MCF 10A (cell line): ENCODE data around the gene BLTP2. TPM values are rescaled to one million over a fixed set of nuclear protein-coding genes. Genes with fewer than 3 reads are reported as not detected.
A peak's percentile ranks its signal among the peaks of the same experiment; 100 is the strongest.

Experiments
- Bru-seq: library from RNA; stranded (reverse); fragments of 400-500 nt; gene quantifications from one replicate; lab custom pipeline; 2021; lab: Mats Ljungman, UMichigan
- BruChase-seq, 2 experiments: library from RNA; stranded (reverse); fragments of 400-500 nt; gene quantifications; one replicate each; lab custom pipeline; 2021; lab: Mats Ljungman, UMichigan
- BruUV-seq: library from RNA; stranded (reverse); fragments of 400-500 nt; replicated peaks from 2 replicates; lab custom pipeline; 2021; lab: Mats Ljungman, UMichigan
- CTCF ChIA-PET: fragments of 300-600 bp; sonication (Branson Sonifier 250); formaldehyde crosslinking; extraction: SDS; loops from one replicate; lab custom pipeline; 2021; ENCODE audit warnings: antibody characterized with exemption, inconsistent platforms; lab: Yijun Ruan, JAX
- POLR2A ChIA-PET: fragments of 300-600, 350-650 bp; sonication (Branson Sonifier 250); formaldehyde crosslinking; extraction: SDS; loops from one replicate; lab custom pipeline; 2020; ENCODE audit warnings: antibody characterized with exemption, inconsistent platforms; lab: Yijun Ruan, JAX
- DNase-seq: peaks from one replicate; pipeline ENCODE4 v3.0.0-alpha.2; 2018; ENCODE audit not compliant: unreplicated experiment
- H3K27ac Mint-ChIP-seq: one replicate; pipeline ENCODE4 v1.8.0; 2022; ENCODE audit warnings: mild to moderate bottlenecking, low read depth, mixed read lengths; ENCODE audit not compliant: unreplicated experiment
- H3K27me3 Mint-ChIP-seq: one replicate; pipeline ENCODE4 v1.8.0; 2022; ENCODE audit warnings: mixed read lengths; ENCODE audit not compliant: insufficient read depth, unreplicated experiment
- H3K36me3 Mint-ChIP-seq: one replicate; pipeline ENCODE4 v1.8.0; 2022; ENCODE audit warnings: mild to moderate bottlenecking, moderate library complexity, mixed read lengths; ENCODE audit not compliant: insufficient read depth, unreplicated experiment
- H3K4me1 Mint-ChIP-seq: one replicate; pipeline ENCODE4 v1.8.0; 2022; ENCODE audit warnings: mixed read lengths; ENCODE audit not compliant: insufficient read depth, unreplicated experiment
- H3K4me3 Mint-ChIP-seq: one replicate; pipeline ENCODE4 v1.8.0; 2022; ENCODE audit warnings: mild to moderate bottlenecking, moderate library complexity, mixed read lengths; ENCODE audit not compliant: unreplicated experiment
- H3K9me3 Mint-ChIP-seq: one replicate; pipeline ENCODE4 v1.8.0; 2022; ENCODE audit warnings: mixed read lengths; ENCODE audit not compliant: unreplicated experiment
- intact Hi-C: fragments of 100-400 bp; cut with micrococcal nuclease; formaldehyde crosslinking; loops from 2 replicates; pipeline ENCODE4 v1.14.1; 2022
- long read RNA-seq: library from polyadenylated mRNA; stranded (forward); transcript quantifications from one replicate; pipeline ENCODE4 v2.0.0, GENCODE V29; 2022
- total RNA-seq: library from RNA; stranded (reverse); gene quantifications from 2 replicates; pipeline ENCODE4 v1.2.3, GENCODE V29; 2022
- TF ChIP-seq, protein P1 (sequence below): fragments of 200-600 bp; IDR thresholded peaks from one replicate; pipeline ENCODE4 v1.8.0; 2022; ENCODE audit warnings: antibody characterized with exemption, mild to moderate bottlenecking; ENCODE audit not compliant: unreplicated experiment

The BLTP2 gene
- total RNA-seq (119 and 126 TPM in 2 replicates), Bru-seq, nascent RNA (percentile 75 among the genes with signal in this experiment), BruChase-seq, experiment 1, labeled RNA remaining after a 6-hour chase (percentile 94 among the genes with signal in this experiment), BruChase-seq, experiment 2, labeled RNA remaining after a 2-hour chase (percentile 84 among the genes with signal in this experiment)
- long read RNA-seq, full-length matches to known transcripts, result 10 of 35 reads
- long read RNA-seq, partial matches to known transcripts, result 17 of 35 reads
- long read RNA-seq, other reads (novel, unspliced or antisense), result 8 of 35 reads

DNA sequence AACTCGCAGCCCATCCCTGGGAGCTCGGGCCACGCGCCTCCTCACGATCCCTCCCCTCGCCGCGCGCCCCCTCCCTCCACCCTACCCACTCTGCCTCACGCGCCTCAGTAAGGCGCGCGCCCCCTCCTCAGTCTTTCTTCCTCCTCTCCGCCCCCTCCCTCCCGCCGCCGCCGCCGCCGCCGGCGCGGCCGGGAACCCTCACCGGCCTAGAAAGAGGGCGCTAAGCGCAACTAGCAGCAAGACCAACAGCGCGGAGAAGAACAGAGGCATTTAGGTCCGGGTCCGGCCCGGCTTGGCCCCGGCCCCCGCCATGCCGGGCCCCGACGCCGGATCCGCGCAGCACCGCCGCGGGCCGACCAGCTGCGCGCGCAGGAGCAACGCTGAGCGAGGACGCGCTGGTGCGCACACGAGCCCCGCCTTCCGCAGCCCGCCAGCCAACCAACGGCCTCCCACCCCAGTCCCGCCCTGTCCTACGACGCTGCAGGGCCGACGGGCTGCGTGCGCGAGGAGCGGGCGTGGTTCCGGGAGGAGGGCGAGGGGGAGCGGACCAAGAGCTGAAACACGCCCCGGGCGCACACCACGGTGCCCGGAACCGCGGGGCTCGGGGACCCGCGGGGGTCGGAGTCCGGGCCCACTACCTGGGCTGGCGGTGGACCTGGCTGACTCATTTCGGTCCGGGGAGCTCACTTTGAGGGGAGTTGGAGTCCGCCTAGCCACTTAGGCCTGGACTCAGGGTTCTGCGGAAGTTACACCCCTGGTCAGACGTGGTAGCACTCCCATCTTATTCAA, at the start of gene BLTP2:
Gene BLTP2 (minus strand): TSS at position 372 of the 789 bp plus-strand sequence. CDS start 102 bp downstream, at position 270.
- Mint-ChIP-seq H3K4me3 (peak within 1 kb of the TSS; percentile 94), H3K36me3 (peaks cover 51% of the 10 kb centered on the region), H3K4me1 (peaks cover 27% of the 10 kb centered on the region), H3K27ac (peak within 1 kb of the TSS; percentile 83), H3K27me3 (no peaks in the 10 kb centered on the region), H3K9me3 (no peaks in the 10 kb centered on the region)
- no TSS peak for BruUV-seq
- intact Hi-C loops, result loop anchor here (1.0 kb wide), 1 partner anchor 31 kb away; no protein-coding TSS in a partner anchor
- ChIA-PET POLR2A (interaction anchor here (0.7 to 12.0 kb wide), 27 partner anchors 10 to 804 kb away, joined by 3 to 208 read pairs (median 6); partner anchors contain the start of genes ALDOC, NEK8, PHF12 and PIGS), CTCF (interaction anchor here (0.6 to 4.3 kb wide), 9 partner anchors 8 to 82 kb away, joined by 3 to 25 read pairs (median 3); partner anchors contain the start of genes SDF2 and SUPT6H)
- DNase-seq, result peak; percentile 92
- TF ChIP-seq, protein P1, sequence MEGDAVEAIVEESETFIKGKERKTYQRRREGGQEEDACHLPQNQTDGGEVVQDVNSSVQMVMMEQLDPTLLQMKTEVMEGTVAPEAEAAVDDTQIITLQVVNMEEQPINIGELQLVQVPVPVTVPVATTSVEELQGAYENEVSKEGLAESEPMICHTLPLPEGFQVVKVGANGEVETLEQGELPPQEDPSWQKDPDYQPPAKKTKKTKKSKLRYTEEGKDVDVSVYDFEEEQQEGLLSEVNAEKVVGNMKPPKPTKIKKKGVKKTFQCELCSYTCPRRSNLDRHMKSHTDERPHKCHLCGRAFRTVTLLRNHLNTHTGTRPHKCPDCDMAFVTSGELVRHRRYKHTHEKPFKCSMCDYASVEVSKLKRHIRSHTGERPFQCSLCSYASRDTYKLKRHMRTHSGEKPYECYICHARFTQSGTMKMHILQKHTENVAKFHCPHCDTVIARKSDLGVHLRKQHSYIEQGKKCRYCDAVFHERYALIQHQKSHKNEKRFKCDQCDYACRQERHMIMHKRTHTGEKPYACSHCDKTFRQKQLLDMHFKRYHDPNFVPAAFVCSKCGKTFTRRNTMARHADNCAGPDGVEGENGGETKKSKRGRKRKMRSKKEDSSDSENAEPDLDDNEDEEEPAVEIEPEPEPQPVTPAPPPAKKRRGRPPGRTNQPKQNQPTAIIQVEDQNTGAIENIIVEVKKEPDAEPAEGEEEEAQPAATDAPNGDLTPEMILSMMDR, result no peak

DNA sequence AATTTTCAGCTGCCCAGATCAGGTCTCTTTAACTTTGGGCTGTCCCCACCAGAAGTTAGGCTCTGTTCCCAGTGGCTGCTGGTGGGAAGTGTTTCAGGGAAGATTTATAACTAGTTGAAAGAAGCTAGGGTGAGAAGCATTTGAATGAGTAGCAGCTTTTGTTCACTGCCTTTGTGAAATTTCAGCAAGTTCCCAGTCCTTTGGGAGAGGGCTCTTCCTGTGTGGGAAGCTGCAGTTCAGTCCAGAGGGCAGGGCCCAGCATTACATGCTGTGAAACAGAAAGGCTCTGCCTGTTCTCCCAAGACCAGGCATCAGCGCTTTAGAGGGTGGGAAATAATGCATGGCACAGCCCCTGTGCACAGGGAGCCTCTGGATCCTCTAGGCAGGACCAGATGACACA, 48.9 kb upstream of the BLTP2 start:
- Mint-ChIP-seq H3K27me3 (no peaks in the 10 kb centered on the region), H3K4me1 (no peaks in the 10 kb centered on the region), H3K27ac (no peak overlapping the region), H3K36me3 (peaks cover 96% of the 10 kb centered on the region), H3K4me3 (no peak overlapping the region), H3K9me3 (no peaks in the 10 kb centered on the region)
- intact Hi-C loops, result no loop called here
- CTCF ChIA-PET, result no interaction called here
- no TSS peak for BruUV-seq
- POLR2A ChIA-PET, result interaction anchor here (0.6 to 1.7 kb wide), 3 partner anchors 9 to 307 kb away, joined by 3 to 6 read pairs (median 3); no protein-coding TSS in a partner anchor
- DNase-seq, result no peak
- TF ChIP-seq, protein P1, result no peak

DNA sequence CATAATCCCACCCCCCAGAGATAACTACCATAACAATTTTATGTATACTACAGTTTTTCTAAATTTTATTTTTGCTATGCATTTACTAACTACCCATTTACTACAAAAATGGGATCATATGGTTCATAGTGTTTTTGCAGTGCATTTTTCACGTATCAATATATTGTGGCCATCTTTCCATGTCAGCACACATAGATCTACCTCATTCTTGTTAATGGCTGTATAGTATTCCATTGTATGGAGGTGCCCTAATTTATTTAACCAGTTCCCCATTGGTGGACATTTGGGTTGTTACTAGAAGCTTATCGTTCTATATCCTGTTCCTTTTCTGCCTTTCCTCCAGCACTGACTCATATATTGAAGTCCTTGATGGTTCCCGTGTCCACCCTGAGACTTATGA, 44.1 kb upstream of the BLTP2 start:
- Mint-ChIP-seq H3K4me3 (no peak overlapping the region), H3K27ac (no peak overlapping the region), H3K4me1 (no peaks in the 10 kb centered on the region), H3K9me3 (no peaks in the 10 kb centered on the region), H3K36me3 (peaks cover 100% of the 10 kb centered on the region), H3K27me3 (no peaks in the 10 kb centered on the region)
- ChIA-PET CTCF (interaction anchor here (0.6 kb wide), 1 partner anchor 190 kb away, joined by 3 read pairs; no protein-coding TSS in a partner anchor), POLR2A (interaction anchor here (1.1 to 1.4 kb wide), 2 partner anchors 27 to 28 kb away, joined by 3 to 4 read pairs; partner anchors contain the start of genes SDF2 and SUPT6H)
- TF ChIP-seq, protein P1, result no peak
- BruUV-seq, result no TSS peak
- intact Hi-C loops, result no loop called here
- no peak for DNase-seq
